Activated CD4-positive, alpha-beta T cell treated with anti-CD3 and anti-CD28 coated beads, Interleukin-2, Interleukin-6, amounts not matched to agents 100 ng/mL and 50 ng/mL, durations not matched to agents 16 hours and 8 hours (primary cell): ENCODE data around the gene RGS3.
"Not testable (repeated sequence)": the region's sequence is repeated elsewhere in the genome, so short reads cannot be mapped to it uniquely, and the experiment has no call there.

Source experiments
- DNase-seq: peaks from one replicate; pipeline ENCODE4 v3.0.0-alpha.2; 2020

Gene RGS3

GRCh38 chr9:113532809-113533190, 69.3 kb downstream of the RGS3 start:
- DNase-seq, result no peak

DNA sequence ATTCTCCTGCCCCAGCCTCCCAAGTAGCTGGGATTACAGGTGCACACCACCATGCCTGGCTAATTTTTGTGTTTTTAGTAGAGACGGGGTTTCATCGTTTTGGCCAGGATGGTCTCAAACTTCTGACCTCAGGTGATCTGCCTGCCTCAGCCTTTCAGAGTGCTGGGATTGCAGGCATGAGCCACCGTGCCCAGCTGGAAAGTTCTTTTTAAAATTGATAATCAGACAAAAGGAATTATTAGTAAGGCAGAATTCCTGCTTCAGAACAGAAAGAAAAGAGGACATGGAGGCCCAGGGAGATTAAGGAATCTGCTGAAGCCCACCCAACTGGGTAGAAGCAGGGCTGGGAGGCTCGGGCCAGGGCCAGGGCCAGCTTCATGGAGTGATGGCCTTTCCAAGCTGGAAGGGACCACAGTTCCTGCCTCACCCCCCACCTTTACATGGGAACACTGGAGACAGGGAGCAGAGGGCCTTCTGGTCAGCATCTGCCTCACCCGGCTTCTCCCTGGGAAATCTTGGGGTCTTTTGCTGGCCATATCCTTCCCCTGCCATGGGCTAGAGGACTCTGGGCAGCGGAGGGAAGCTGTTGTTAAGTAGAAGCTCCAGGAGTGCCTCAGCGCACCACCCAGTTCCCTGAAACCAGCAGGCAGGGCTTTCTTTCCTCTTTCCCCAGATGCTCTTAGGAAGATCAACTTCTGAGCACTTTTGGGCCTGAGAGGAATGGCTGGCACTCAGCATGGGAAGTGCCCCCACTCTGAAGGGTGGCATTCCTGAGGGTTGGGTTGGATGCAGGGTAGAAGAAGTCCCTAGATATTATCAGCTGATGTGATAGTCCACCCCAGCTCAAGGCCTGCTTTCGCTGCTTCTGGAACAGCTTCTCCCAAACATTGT, 70.1 kb downstream of the RGS3 start:
- DNase-seq, result no peak

- no peak for DNase-seq
These were observed 72.2 kb downstream of the RGS3 start for GRCh38 chr9:113535756-113536155.

- DNase-seq, result no peak
These were observed 72.6 kb downstream of the RGS3 start for GRCh38 chr9:113536166-113536482.

DNA sequence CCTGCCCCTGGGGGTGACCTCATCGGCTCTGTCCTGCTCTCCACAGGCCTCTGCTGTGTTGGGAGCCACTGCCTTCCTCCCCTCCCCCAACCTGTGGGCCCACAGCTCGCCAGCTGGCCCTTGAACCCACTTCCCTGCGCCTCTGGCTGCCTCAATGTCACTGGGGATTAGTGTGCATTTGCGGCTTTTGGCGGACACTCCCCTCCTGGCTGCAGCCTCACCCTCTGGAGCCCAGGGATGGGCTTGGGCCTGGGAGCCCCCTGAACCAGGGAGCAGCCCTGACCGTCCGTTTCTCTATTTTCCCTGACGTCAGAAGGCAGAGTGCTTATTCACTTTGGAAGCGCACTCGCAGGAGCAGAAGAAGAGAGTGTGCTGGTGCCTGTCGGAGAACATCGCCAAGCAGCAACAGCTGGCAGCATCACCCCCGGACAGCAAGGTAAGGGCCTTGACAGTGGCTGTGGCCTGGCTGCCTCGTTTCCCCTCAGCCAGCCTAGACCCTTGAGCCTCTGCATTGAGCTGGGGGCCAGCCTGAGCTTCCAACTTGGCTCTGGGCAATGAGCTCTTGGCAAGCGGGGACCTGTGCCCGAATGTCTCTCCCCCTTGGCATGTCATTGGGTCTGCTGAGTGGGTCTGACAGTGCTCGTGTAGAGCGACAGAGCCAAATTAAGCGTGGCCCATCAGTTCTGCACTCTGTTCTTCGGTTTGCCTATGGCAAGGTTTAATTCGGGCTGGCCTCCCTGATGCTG, 73.1 kb downstream of the RGS3 start:
- no peak for DNase-seq

- DNase-seq, result no peak
These were observed 73.8 kb downstream of the RGS3 start for GRCh38 chr9:113537229-113537810.

- no peak for DNase-seq
These were observed 74.6 kb downstream of the RGS3 start for GRCh38 chr9:113538131-113538530.

DNA sequence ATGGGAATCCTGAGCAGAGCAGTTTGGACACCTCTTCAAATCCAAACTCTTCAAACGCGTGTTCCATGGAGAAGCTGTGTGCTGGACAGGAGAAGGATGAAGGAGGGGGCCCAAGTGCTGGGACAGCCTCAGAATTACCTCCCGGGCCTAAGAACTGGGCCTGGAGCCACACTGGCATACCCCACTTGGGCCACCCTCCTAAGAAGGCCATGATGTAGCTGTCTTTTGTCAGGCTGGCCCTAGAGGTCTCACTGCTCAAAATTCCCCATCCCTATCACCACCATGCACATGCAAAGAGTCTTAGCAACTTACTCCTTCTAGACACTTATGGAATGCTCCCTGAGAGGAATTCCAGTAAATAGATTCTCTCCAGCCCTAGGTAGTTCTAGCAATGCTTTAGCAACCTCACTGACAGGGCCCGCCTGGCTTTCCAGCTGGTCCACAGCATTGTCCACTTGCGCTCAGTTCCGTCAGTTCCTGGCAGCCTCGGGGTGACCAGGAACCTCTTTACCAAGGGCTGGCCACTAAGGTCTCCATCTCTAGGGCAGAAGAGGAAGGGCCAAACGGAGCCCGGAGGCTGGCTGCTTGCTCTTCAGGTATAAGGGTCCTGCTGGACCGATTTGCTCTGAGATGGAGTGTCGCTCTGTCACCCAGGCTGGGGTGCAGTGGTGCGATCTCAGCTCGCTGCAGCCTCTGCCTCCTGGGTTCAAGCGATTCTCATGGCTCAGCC, 75.3 kb downstream of the RGS3 start:
- no peak for DNase-seq

GRCh38 chr9:113540466-113540865, 76.9 kb downstream of the RGS3 start:
- no peak for DNase-seq

GRCh38 chr9:113541019-113541900, 77.7 kb downstream of the RGS3 start:
- no peak for DNase-seq

DNA sequence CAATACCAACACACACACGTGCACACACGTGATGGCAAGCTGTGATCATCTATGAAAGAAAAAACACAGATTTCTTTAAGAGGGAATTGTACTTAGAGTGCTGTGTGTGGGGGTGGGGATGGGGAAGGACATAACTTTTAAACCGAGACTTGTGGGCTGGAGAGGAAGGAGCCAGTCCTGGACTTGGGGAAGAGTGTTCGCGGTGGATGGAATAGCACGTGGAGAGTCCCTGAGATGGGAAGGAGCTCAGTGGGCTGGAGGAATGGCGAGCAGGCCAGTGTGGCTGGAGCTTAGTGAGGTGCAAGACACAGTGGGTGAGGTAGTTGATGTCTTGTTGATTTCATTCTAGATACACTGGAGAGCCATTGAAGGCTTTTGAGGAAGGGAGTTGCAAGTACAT, 78.5 kb downstream of the RGS3 start:
- DNase-seq, result no peak

GRCh38 chr9:113542741-113543140, 79.2 kb downstream of the RGS3 start:
- no peak for DNase-seq

DNA sequence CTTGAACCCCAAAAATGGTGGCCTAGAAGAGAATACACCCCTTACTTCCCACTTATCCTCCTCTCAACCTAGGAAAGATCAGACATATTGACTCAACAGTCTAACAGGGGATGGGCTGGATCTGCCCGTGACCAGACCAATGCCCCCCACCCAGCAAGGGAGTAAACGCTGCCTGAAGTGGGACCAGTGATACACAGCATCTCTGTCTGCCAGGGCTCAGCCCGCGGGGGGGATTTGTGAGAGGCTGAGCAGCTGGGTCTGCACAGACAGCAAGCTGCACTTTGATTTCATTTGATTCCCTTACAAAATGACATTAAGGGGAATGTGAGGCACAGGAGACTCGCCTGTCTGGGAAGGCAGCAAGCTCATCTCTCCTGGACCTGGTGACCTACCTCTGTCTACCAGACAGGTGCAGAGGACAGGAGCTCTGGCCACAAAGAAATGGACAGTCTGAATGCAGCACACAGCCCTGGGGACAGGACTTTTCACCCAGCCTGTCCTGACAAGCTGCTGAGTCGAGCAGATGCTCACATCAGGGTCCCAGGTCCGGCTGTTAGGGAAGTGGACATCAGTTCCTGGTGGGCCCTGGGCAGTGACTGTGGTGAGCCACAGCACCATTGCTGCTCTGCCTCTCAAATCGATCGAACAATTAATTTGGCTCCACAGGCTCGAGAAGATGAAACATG, 79.9 kb downstream of the RGS3 start:
- no peak for DNase-seq

GRCh38 chr9:113543982-113544303, 80.4 kb downstream of the RGS3 start:
- DNase-seq, result no peak

- DNase-seq, result no peak
These were observed 81.5 kb downstream of the RGS3 start for GRCh38 chr9:113545068-113545467.

GRCh38 chr9:113546566-113546965, 83.0 kb downstream of the RGS3 start:
- DNase-seq, result no peak

- DNase-seq, result no peak
These were observed 84.0 kb downstream of the RGS3 start for GRCh38 chr9:113547501-113547900.

GRCh38 chr9:113548221-113549041, 84.9 kb downstream of the RGS3 start:
- DNase-seq, result peak; percentile 23

DNA sequence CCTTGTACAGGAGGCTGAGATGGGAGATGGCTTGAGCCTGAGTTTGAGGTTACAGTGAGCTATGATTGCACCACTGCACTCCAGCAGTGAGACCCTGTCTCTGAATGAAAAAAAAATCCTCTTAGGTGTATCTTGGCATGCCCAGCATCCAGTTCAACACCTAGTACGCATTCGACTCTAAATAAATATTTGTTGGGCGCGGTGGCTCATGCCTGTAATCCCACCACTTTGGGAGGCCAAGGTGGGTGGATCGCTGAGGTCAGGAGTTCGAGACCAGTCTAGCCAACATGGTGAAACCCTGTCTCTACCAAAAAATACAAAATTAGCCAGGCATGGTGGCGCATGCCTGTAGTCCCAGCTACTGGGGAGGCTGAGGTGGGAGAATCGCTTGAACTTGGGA, 86.4 kb downstream of the RGS3 start:
- not testable (repeated sequence) for DNase-seq

- DNase-seq, result no peak
These were observed 93.5 kb downstream of the RGS3 start for GRCh38 chr9:113556877-113557593.
